ENCODE measurements around the gene GNGT2.

Gene GNGT2

DNA sequence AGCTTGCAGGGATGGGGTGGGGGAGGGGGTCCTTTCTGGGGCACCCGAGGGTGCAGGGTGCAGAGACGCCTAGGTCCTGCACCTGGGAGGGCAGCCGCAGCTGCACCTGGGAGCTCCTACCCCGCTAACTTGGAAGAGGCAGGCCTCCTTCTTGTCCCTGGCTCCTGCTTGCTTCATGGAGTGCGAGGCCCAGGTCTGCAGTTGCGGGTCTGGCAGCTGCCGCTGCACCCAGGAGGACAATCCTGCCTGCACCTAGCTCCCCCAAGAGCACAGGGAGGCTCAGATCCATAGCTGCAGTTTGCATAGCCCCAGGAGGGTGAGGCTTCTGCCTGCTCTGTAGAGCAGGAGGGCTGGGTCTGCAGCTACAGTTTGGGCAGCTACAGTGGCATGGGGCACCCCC is 26.6 kb downstream of the GNGT2 start:
- no peaks in the 10 kb centered on the region for H3K79me1 ChIP-seq (ENCODE audit: low read depth, low read length)
- H3K4ac ChIP-seq (ENCODE audit: low read length): no peak overlapping the region
- H2AFZ ChIP-seq (ENCODE audit: low read length): peak overlapping the region; percentile 7
- H2BK15ac ChIP-seq (ENCODE audit: low read length): no peak overlapping the region
- H2BK120ac ChIP-seq (ENCODE audit: low read depth, low read length): no peak overlapping the region
- H2BK12ac ChIP-seq (ENCODE audit: low read length): no peak overlapping the region
- no peak overlapping the region for H3K4me3 ChIP-seq (ENCODE audit: low read length in 2 of 2)
- no peaks in the 10 kb centered on the region for H3K4me1 ChIP-seq (ENCODE audit: control insufficient read depth in 2 of 2, insufficient read depth in 1 of 2, low read depth in 1 of 2, low read length in 2 of 2)
- no CpG with 5 or more reads among the region's 7 CpGs for whole genome bisulfite sequencing, 2 donors (ENCODE audit: extremely low coverage in 2 of 2, insufficient read length in 2 of 2, insufficient replicate concordance in 1 of 2)
- H3K27ac ChIP-seq (replicated peaks; ENCODE audit: low read length): no peak overlapping the region
- H3K9me3 ChIP-seq (replicated peaks in 1 of 2; ENCODE audit: control insufficient read depth in 2 of 2, insufficient read depth in 1 of 2, low read depth in 1 of 2, low read length in 2 of 2): peaks cover 0 to 4% of the 10 kb centered on the region in 2 donors
- no peak overlapping the region for H3K18ac ChIP-seq (ENCODE audit: low read length)
- no peak overlapping the region for H3K9ac ChIP-seq (ENCODE audit: low read depth, low read length, poor library complexity)
- no peak for DNase-seq (ENCODE audit: low spot score)
- peak overlapping the region; percentile 34 for H3K23ac ChIP-seq (ENCODE audit: low read depth, low read length, poor library complexity)
- H2AK5ac ChIP-seq (ENCODE audit: low read depth, low read length): peak overlapping the region; percentile 74
- no peak overlapping the region for H3K4me2 ChIP-seq (ENCODE audit: insufficient read depth, low read length, poor library complexity, severe bottlenecking)
- H3K14ac ChIP-seq (ENCODE audit: low read length): peak overlapping the region; percentile 89
- H2BK5ac ChIP-seq (ENCODE audit: low read length): no peak overlapping the region
- peak overlapping the region; percentile 17 for H4K8ac ChIP-seq (ENCODE audit: low read depth, low read length)
- H3K27me3 ChIP-seq (ENCODE audit: control insufficient read depth in 3 of 3, insufficient read depth in 3 of 3, low read depth in 1 of 3, low read length in 3 of 3): no peaks in the 10 kb centered on the region
- H3K36me3 ChIP-seq (replicated peaks in 1 of 2; ENCODE audit: control insufficient read depth in 2 of 2, insufficient read depth in 2 of 2, low read length in 2 of 2): no peaks in the 10 kb centered on the region
- H4K91ac ChIP-seq (ENCODE audit: low read depth, low read length, poor library complexity): no peak overlapping the region

DNA sequence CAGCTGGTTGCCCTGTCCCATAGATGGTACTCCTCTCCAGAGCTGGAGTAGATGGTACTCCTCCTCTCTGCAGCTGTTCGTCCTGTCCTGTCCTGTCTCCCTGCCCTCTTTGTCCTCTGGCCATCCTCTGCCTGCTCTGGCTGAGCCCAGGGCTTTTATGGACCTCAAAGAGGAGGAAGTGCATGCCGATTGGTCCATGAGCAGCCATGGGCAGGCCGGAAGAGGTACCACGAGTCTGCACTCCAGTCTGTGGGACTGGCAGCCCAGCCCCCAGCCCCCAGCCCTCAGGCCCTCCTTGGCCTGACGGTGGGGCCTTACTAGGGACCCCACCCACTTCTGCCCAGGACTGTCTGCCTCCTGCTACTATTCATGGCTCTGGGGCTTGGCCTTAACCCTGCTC is 27.0 kb downstream of the GNGT2 start:
- Histone ChIP-seq H3K4me1 (ENCODE audit: control insufficient read depth in 2 of 2, insufficient read depth in 1 of 2, low read depth in 1 of 2, low read length in 2 of 2) (no peaks in the 10 kb centered on the region), H2AFZ (ENCODE audit: low read length) (peak overlapping the region; percentile 7), H3K9me3 (replicated peaks in 1 of 2; ENCODE audit: control insufficient read depth in 2 of 2, insufficient read depth in 1 of 2, low read depth in 1 of 2, low read length in 2 of 2) (peaks cover 0 to 4% of the 10 kb centered on the region in 2 donors), H3K4ac (ENCODE audit: low read length) (no peak overlapping the region), H2BK12ac (ENCODE audit: low read length) (no peak overlapping the region), H3K27me3 (ENCODE audit: control insufficient read depth in 3 of 3, insufficient read depth in 3 of 3, low read depth in 1 of 3, low read length in 3 of 3) (no peaks in the 10 kb centered on the region), H3K79me1 (ENCODE audit: low read depth, low read length) (no peaks in the 10 kb centered on the region), H4K91ac (ENCODE audit: low read depth, low read length, poor library complexity) (no peak overlapping the region), H3K14ac (ENCODE audit: low read length) (no peak overlapping the region), H2AK5ac (ENCODE audit: low read depth, low read length) (no peak overlapping the region), H3K4me3 (ENCODE audit: low read length in 2 of 2) (no peak overlapping the region), H3K18ac (ENCODE audit: low read length) (no peak overlapping the region), H2BK15ac (ENCODE audit: low read length) (no peak overlapping the region), H3K36me3 (replicated peaks in 1 of 2; ENCODE audit: control insufficient read depth in 2 of 2, insufficient read depth in 2 of 2, low read length in 2 of 2) (no peaks in the 10 kb centered on the region), H2BK120ac (ENCODE audit: low read depth, low read length) (no peak overlapping the region), H2BK5ac (ENCODE audit: low read length) (no peak overlapping the region), H4K8ac (ENCODE audit: low read depth, low read length) (no peak overlapping the region), H3K9ac (ENCODE audit: low read depth, low read length, poor library complexity) (no peak overlapping the region), H3K23ac (ENCODE audit: low read depth, low read length, poor library complexity) (no peak overlapping the region), H3K4me2 (ENCODE audit: insufficient read depth, low read length, poor library complexity, severe bottlenecking) (no peak overlapping the region), H3K27ac (replicated peaks; ENCODE audit: low read length) (no peak overlapping the region)
- no peak for DNase-seq (ENCODE audit: low spot score)
- no CpG with 5 or more reads among the region's 5 CpGs for WGBS, 2 donors (ENCODE audit: extremely low coverage in 2 of 2, insufficient read length in 2 of 2, insufficient replicate concordance in 1 of 2)

DNA sequence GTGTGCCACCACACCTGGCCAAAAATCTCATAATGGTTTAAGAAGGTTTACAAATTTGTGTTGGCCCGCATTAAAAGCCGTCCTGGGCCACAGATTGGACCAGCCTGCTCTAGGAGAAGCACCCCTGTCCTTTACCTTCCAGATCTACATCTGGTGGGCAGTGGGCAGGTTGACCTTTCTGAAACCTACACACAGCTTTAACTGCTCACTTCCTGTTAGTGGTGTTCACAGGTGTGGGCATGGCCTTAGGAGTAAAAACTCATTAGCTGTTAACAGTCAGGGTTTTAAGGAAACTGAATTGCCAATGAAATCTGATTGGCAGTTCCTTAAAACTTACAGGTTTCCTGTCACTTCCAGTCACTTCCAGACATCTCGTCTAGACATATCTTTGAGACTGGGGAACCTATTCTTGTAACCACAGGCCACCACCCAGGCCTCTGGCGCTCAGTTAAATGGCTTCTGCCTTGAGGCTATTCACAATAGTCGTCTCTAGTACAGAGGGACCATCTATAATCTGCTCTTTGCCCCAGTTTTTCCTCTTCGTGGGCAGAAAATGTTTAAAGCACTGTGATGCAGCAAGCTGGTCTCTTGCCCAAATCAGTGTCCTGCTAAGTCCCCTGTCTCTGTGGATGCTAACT is 29.3 kb downstream of the GNGT2 start:
- H3K4me2 ChIP-seq (ENCODE audit: insufficient read depth, low read length, poor library complexity, severe bottlenecking): no peak overlapping the region
- H3K4me1 ChIP-seq (ENCODE audit: control insufficient read depth in 2 of 2, insufficient read depth in 1 of 2, low read depth in 1 of 2, low read length in 2 of 2): no peaks in the 10 kb centered on the region
- no peak overlapping the region for H3K9ac ChIP-seq (ENCODE audit: low read depth, low read length, poor library complexity)
- H2BK12ac ChIP-seq (ENCODE audit: low read length): no peak overlapping the region
- no peak overlapping the region for H2BK5ac ChIP-seq (ENCODE audit: low read length)
- H3K4ac ChIP-seq (ENCODE audit: low read length): no peak overlapping the region
- H3K36me3 ChIP-seq (replicated peaks in 1 of 2; ENCODE audit: control insufficient read depth in 2 of 2, insufficient read depth in 2 of 2, low read length in 2 of 2): no peaks in the 10 kb centered on the region
- no peak overlapping the region for H2BK15ac ChIP-seq (ENCODE audit: low read length)
- no peak overlapping the region for H2AFZ ChIP-seq (ENCODE audit: low read length)
- H3K4me3 ChIP-seq (ENCODE audit: low read length in 2 of 2): no peak overlapping the region
- H3K27ac ChIP-seq (replicated peaks; ENCODE audit: low read length): no peak overlapping the region
- no CpG with 5 or more reads among the region's 6 CpGs for whole genome bisulfite sequencing, 2 donors (ENCODE audit: extremely low coverage in 2 of 2, insufficient read length in 2 of 2, insufficient replicate concordance in 1 of 2)
- H3K27me3 ChIP-seq (ENCODE audit: control insufficient read depth in 3 of 3, insufficient read depth in 3 of 3, low read depth in 1 of 3, low read length in 3 of 3): no peaks in the 10 kb centered on the region
- no peak overlapping the region for H4K91ac ChIP-seq (ENCODE audit: low read depth, low read length, poor library complexity)
- no peaks in the 10 kb centered on the region for H3K79me1 ChIP-seq (ENCODE audit: low read depth, low read length)
- no peak overlapping the region for H2AK5ac ChIP-seq (ENCODE audit: low read depth, low read length)
- H3K18ac ChIP-seq (ENCODE audit: low read length): no peak overlapping the region
- peaks cover 6 to 8% of the 10 kb centered on the region in 2 donors for H3K9me3 ChIP-seq (replicated peaks in 1 of 2; ENCODE audit: control insufficient read depth in 2 of 2, insufficient read depth in 1 of 2, low read depth in 1 of 2, low read length in 2 of 2)
- DNase-seq (ENCODE audit: low spot score): no peak
- no peak overlapping the region for H3K23ac ChIP-seq (ENCODE audit: low read depth, low read length, poor library complexity)
- H4K8ac ChIP-seq (ENCODE audit: low read depth, low read length): no peak overlapping the region
- H2BK120ac ChIP-seq (ENCODE audit: low read depth, low read length): no peak overlapping the region
- no peak overlapping the region for H3K14ac ChIP-seq (ENCODE audit: low read length)

DNA sequence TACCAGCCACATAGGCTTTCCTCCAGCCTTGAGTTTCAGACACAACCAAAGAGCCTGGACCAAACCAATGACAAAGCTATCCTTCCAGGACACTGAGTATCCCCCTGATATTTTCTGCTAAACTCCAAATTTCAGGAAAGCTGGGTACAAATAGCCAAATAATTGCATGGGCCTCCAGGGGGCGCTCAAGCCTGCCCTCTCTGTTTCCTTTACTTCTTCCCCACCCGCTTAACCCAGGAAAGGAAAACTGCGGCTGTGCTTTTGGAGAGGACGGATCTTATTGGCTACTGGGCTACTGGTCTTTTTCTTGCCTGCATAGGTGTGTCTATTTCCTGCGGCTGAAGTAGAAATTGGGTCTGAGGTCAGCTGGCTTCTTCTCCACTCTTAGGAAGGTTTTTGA is 30.1 kb downstream of the GNGT2 start:
- Histone ChIP-seq H3K18ac (ENCODE audit: low read length) (no peak overlapping the region), H4K8ac (ENCODE audit: low read depth, low read length) (no peak overlapping the region), H2BK120ac (ENCODE audit: low read depth, low read length) (no peak overlapping the region), H2AK5ac (ENCODE audit: low read depth, low read length) (no peak overlapping the region), H3K27me3 (ENCODE audit: control insufficient read depth in 3 of 3, insufficient read depth in 3 of 3, low read depth in 1 of 3, low read length in 3 of 3) (no peaks in the 10 kb centered on the region), H3K27ac (replicated peaks; ENCODE audit: low read length) (no peak overlapping the region), H3K36me3 (replicated peaks in 1 of 2; ENCODE audit: control insufficient read depth in 2 of 2, insufficient read depth in 2 of 2, low read length in 2 of 2) (no peaks in the 10 kb centered on the region), H2AFZ (ENCODE audit: low read length) (no peak overlapping the region), H4K91ac (ENCODE audit: low read depth, low read length, poor library complexity) (no peak overlapping the region), H2BK15ac (ENCODE audit: low read length) (no peak overlapping the region), H3K4me3 (ENCODE audit: low read length in 2 of 2) (no peak overlapping the region), H3K9me3 (replicated peaks in 1 of 2; ENCODE audit: control insufficient read depth in 2 of 2, insufficient read depth in 1 of 2, low read depth in 1 of 2, low read length in 2 of 2) (peaks cover 8 to 12% of the 10 kb centered on the region in 2 donors), H2BK5ac (ENCODE audit: low read length) (no peak overlapping the region), H3K14ac (ENCODE audit: low read length) (no peak overlapping the region), H3K4me2 (ENCODE audit: insufficient read depth, low read length, poor library complexity, severe bottlenecking) (no peak overlapping the region), H3K9ac (ENCODE audit: low read depth, low read length, poor library complexity) (no peak overlapping the region), H3K4ac (ENCODE audit: low read length) (no peak overlapping the region), H3K79me1 (ENCODE audit: low read depth, low read length) (no peaks in the 10 kb centered on the region), H2BK12ac (ENCODE audit: low read length) (no peak overlapping the region), H3K23ac (ENCODE audit: low read depth, low read length, poor library complexity) (no peak overlapping the region), H3K4me1 (ENCODE audit: control insufficient read depth in 2 of 2, insufficient read depth in 1 of 2, low read depth in 1 of 2, low read length in 2 of 2) (no peaks in the 10 kb centered on the region)
- DNase-seq (ENCODE audit: low spot score): peak; percentile 21
- no CpG with 5 or more reads among the region's 5 CpGs for WGBS, 2 donors (ENCODE audit: extremely low coverage in 2 of 2, insufficient read length in 2 of 2, insufficient replicate concordance in 1 of 2)
